CD4-positive, CD25-positive, alpha-beta regulatory T cell (primary cell): ENCODE data around the gene RNU6-9. TPM values are rescaled to one million over a fixed set of nuclear protein-coding genes. Genes with fewer than 3 reads are reported as not detected.

Experiments
- ATAC-seq, 2 donors: fragments of 150-1000 bp; cut with Tn5 transposase; one replicate each; pipeline ENCODE4 v1.10.0; 2021; ENCODE audit warnings: low read depth in 2 of 2, moderate number of reproducible peaks in 2 of 2, moderate library complexity in 1 of 2
- DNase-seq, 3 donors: peaks; one replicate each; pipeline versions ENCODE4 v3.0.0 to v3.0.0-alpha.2; 2012 to 2022; ENCODE audit warnings: mixed read lengths in 1 of 3
- H3K27ac ChIP-seq: one replicate; pipeline ENCODE4 v1.7.0; 2013; ENCODE audit warnings: mild to moderate bottlenecking, low read length; ENCODE audit not compliant: insufficient read depth, poor library complexity, severe bottlenecking
- H3K27me3 ChIP-seq: one replicate; pipeline ENCODE4 v1.7.0; 2013; ENCODE audit warnings: low read length; ENCODE audit not compliant: control insufficient read depth, insufficient read depth
- H3K36me3 ChIP-seq: one replicate; pipeline ENCODE4 v1.7.0; 2013; ENCODE audit warnings: mild to moderate bottlenecking, low read length, moderate library complexity; ENCODE audit not compliant: control insufficient read depth, insufficient read depth
- H3K4me1 ChIP-seq: 2 replicates; pipeline ENCODE4 v1.7.0; 2013; ENCODE audit warnings: mild to moderate bottlenecking, low read length; ENCODE audit not compliant: insufficient read depth, control insufficient read depth, poor library complexity, severe bottlenecking
- H3K4me3 ChIP-seq: one replicate; pipeline ENCODE4 v1.7.0; 2013; ENCODE audit warnings: low read depth, mild to moderate bottlenecking, low read length, moderate library complexity
- H3K9me3 ChIP-seq, 2 experiments: 1 replicate in 1 of 2; 2 replicates in 1 of 2; pipeline ENCODE4 v1.7.0; 2013; ENCODE audit warnings: low read length in 2 of 2, mild to moderate bottlenecking in 1 of 2, moderate library complexity in 1 of 2; ENCODE audit not compliant: control insufficient read depth in 2 of 2
- H3K27ac Mint-ChIP-seq, 3 donors: one replicate each; pipeline ENCODE4 v1.8.0; 2020 to 2022; ENCODE audit warnings: mild to moderate bottlenecking in 3 of 3, mixed read lengths in 3 of 3, moderate library complexity in 2 of 3
- H3K27me3 Mint-ChIP-seq: one replicate; pipeline ENCODE4 v1.8.0; 2022; ENCODE audit warnings: mild to moderate bottlenecking, mixed read lengths
- H3K36me3 Mint-ChIP-seq: one replicate; pipeline ENCODE4 v1.8.0; 2020; ENCODE audit warnings: mixed read lengths
- H3K4me1 Mint-ChIP-seq, 4 donors: one replicate each; pipeline ENCODE4 v1.8.0; 2020 to 2022; ENCODE audit warnings: mixed read lengths in 4 of 4, mild to moderate bottlenecking in 1 of 4
- H3K4me3 Mint-ChIP-seq, 4 donors: one replicate each; pipeline ENCODE4 v1.8.0; 2020 to 2022; ENCODE audit warnings: mild to moderate bottlenecking in 4 of 4, mixed read lengths in 4 of 4, moderate library complexity in 3 of 4
- H3K9me3 Mint-ChIP-seq, 7 donors: one replicate each; pipeline ENCODE4 v1.8.0; 2020 to 2022; ENCODE audit warnings: mixed read lengths in 7 of 7, mild to moderate bottlenecking in 3 of 7, moderate library complexity in 2 of 7
- polyA plus RNA-seq, 4 donors: library from polyadenylated mRNA; unstranded; fragments of 300-500 nt; fragmentation: Illumina TruSeq; gene quantifications; one replicate each; pipeline ENCODE4 v1.2.3, GENCODE V29; 2021
- total RNA-seq: library from RNA; stranded (reverse); gene quantifications from one replicate; pipeline ENCODE4 v1.2.3, GENCODE V29; 2022

RNU6-9 gene
- total and polyA plus RNA-seq, 5 donors from 2014 or later = not detected

DNA sequence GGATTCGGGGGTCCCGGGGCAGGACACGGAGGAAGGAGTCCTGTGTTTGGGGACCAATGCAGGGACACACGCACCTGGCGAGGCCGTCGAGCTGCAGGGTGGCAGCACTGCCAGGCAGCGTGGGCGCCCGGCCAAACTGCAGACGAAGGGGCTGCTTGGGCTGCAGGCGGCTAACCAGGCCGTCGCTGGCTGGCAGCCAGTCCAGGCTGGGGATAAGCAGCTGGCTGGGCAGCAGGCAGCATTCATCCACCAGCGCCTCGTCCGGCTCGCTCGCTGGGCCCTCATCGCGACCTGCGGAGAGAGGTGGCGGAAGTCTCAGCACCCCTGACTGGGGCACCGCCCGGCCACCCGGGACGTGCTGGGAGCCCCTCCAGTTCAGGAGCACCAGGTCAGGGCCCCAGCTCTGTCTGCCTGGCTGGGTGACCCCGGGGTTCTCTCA, 22.3 kb upstream of the RNU6-9 start:
- Mint-ChIP-seq H3K4me3 (no peak overlapping the region), H3K9me3 (peaks cover 0 to 3% (median 0%) of the 10 kb centered on the region in 7 donors), H3K27me3 (peaks cover 5% of the 10 kb centered on the region), H3K36me3 (peaks cover 11% of the 10 kb centered on the region), H3K27ac (no peak overlapping the region), H3K4me1 (peaks cover 0 to 24% (median 6%) of the 10 kb centered on the region in 4 donors)
- ATAC-seq = no peak
- no peaks in the 10 kb centered on the region for H3K27me3 ChIP-seq
- no peak for DNase-seq
- H3K9me3 ChIP-seq = no peaks in the 10 kb centered on the region
- H3K36me3 ChIP-seq = peaks cover 17% of the 10 kb centered on the region
- peaks cover 14% of the 10 kb centered on the region for H3K4me1 ChIP-seq
- H3K4me3 ChIP-seq = no peak overlapping the region
- H3K27ac ChIP-seq = no peak overlapping the region

DNA sequence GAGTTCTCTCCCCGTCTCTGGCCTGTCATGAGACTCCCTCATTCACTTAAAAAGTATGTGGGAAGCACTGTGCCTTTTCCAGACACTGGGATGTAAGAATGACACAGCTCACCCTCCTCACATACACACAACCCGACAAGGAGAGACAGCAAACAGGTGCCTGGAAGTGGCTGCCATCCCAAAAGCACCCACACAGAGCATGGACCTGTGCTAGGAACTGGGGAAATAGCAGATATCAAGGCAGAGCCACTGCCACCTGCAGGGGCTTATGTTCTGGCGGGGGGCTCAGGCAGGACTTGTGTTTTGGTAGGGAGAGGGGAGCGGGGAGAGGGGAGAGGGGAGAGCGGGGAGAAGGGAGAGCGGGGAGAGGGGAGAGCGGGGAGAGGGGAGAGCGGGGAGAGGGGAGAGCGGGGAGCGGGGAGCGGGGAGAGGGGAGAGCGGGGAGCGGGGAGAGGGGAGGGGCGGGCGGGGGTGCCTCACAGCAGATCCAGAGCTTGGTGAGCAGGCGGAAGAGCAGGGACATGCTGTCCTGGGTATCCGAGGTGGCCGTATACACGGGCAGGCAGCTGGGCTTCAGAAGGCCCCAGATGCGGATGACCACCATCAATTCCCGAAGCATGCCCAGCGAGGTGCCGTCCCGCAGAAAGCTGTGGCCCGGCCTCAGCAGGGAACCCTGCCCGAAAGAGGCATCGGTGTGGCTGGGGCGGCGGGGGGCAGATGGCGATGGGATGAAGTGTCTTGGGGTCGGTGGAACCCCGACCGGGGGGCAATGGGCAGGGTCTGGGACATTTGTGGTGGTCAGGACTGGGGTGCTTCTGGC, 21.6 kb upstream of the RNU6-9 start:
- Histone ChIP-seq H3K4me3 (no peak overlapping the region), H3K4me1 (peaks cover 14% of the 10 kb centered on the region), H3K36me3 (peaks cover 21% of the 10 kb centered on the region), H3K27me3 (no peaks in the 10 kb centered on the region), H3K9me3 (no peaks in the 10 kb centered on the region), H3K27ac (peak overlapping the region; percentile 70)
- peaks cover 5% of the 10 kb centered on the region for H3K27me3 Mint-ChIP-seq
- peak overlapping the region; percentile 83 to 96 (median 90) for H3K4me3 Mint-ChIP-seq
- ATAC-seq (no peak), DNase-seq (peak in 1 of 3 donors; percentile 38)
- peaks cover 15% of the 10 kb centered on the region for H3K36me3 Mint-ChIP-seq
- H3K27ac Mint-ChIP-seq = peak overlapping the region; percentile 92 to 94 (median 94)
- H3K9me3 Mint-ChIP-seq = peaks cover 0 to 3% (median 0%) of the 10 kb centered on the region in 7 donors
- peaks cover 0 to 25% (median 6%) of the 10 kb centered on the region in 4 donors for H3K4me1 Mint-ChIP-seq

DNA sequence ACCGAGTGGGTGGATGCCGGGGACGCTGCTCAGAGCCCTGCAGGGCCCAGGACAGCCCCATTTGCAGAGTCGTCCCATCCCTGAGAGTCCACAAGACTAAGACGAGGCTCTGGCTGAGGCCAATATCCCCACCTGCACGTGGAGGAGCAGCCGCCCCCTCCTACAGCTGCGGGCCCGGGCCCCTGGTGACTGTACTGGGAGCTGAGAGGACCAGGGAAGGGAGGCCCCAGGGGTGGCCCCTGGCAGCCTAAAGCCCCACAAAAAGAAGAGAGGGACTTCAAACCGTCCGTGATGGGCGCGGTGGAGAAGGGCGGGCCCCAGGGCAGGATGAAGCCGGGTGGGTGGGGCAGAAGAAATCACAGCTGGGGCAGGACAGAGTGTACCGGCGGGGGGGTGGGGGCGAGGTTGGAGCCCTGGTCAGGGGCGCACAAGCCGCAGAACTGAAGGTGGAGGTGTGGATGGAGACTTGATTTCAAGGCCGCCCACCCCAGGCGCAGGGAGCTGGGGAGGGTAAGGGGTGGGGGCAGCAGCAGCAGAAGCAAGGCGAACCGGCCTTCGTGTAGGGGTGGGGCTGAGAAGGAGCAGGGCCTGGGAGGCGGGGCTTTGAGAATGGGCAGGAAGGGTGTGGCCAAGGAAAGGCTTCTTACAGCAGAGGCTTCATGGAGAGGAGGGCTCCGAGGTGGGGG, 20.9 kb upstream of the RNU6-9 start:
- ATAC-seq (peak; percentile 76 to 77), DNase-seq (peak; percentile 69 to 93 (median 88))
- H3K27ac ChIP-seq = peak overlapping the region; percentile 70
- H3K4me1 Mint-ChIP-seq = peaks cover 0 to 24% (median 6%) of the 10 kb centered on the region in 4 donors
- H3K4me1 ChIP-seq = peaks cover 14% of the 10 kb centered on the region
- H3K27me3 ChIP-seq = no peaks in the 10 kb centered on the region
- peaks cover 25% of the 10 kb centered on the region for H3K36me3 ChIP-seq
- peak overlapping the region; percentile 92 to 94 (median 94) for H3K27ac Mint-ChIP-seq
- H3K4me3 Mint-ChIP-seq = peak overlapping the region; percentile 83 to 96 (median 90)
- H3K36me3 Mint-ChIP-seq = peaks cover 13% of the 10 kb centered on the region
- peaks cover 5% of the 10 kb centered on the region for H3K27me3 Mint-ChIP-seq
- no peak overlapping the region for H3K4me3 ChIP-seq
- peaks cover 0 to 3% (median 0%) of the 10 kb centered on the region in 7 donors for H3K9me3 Mint-ChIP-seq
- H3K9me3 ChIP-seq = no peaks in the 10 kb centered on the region

DNA sequence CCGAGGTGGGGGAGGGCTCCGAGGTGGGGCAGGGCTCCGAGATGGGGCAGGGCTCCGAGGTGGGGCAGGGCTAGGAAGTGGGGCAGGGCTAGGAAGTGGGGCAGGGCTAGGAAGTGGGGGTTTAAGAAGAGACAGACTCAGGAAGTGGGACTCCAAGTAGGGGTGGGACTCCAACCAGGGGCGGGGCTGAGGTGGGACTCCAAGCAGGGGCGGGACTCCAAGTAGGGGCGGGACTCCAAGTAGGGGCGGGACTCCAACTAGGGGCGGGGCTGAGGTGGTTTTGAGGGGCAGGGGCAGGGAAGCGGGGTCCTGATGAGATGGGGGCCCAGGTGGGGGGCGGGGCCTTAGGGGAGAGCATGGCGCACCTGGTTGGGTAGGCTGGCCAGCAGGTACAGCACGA, 20.2 kb upstream of the RNU6-9 start:
- ATAC-seq = peak; percentile 81 to 85
- peaks cover 25% of the 10 kb centered on the region for H3K36me3 ChIP-seq
- peaks cover 5% of the 10 kb centered on the region for H3K27me3 Mint-ChIP-seq
- H3K27ac ChIP-seq = peak overlapping the region; percentile 33
- H3K4me3 ChIP-seq = no peak overlapping the region
- H3K4me3 Mint-ChIP-seq = peak overlapping the region in 2 of 4 donors; percentile 16 to 91
- no peaks in the 10 kb centered on the region for H3K9me3 ChIP-seq
- H3K27me3 ChIP-seq = no peaks in the 10 kb centered on the region
- DNase-seq = peak; percentile 55 to 94 (median 80)
- H3K36me3 Mint-ChIP-seq = peaks cover 11% of the 10 kb centered on the region
- peaks cover 0 to 3% (median 0%) of the 10 kb centered on the region in 7 donors for H3K9me3 Mint-ChIP-seq
- H3K27ac Mint-ChIP-seq = peak overlapping the region in 1 of 3 donors; percentile 92
- H3K4me1 ChIP-seq = peaks cover 14% of the 10 kb centered on the region
- peaks cover 0 to 21% (median 6%) of the 10 kb centered on the region in 4 donors for H3K4me1 Mint-ChIP-seq

DNA sequence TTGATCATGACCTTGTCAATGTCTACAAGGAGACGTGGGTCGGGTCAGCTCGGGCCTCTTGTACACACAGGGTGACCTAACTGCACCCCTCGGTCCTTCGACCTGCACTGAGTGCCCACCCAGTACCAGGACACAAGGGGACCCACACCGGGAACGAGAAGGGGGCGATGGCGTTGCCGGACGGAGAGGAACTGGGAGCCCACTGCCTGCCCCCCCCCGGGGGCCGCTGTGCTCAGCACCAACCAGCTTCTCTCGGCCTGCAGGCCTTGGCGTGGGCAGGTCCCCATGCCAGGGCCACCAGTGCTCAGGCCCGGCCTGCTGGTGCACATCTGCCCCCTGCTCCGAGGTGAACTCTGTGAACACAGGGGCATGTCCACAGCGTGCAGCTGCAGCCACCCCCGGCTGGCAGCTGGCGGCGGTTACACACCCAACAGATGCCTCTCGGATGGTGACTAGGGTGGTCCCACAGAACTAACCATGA, 19.7 kb upstream of the RNU6-9 start:
- H3K27me3 Mint-ChIP-seq = peaks cover 5% of the 10 kb centered on the region
- Histone ChIP-seq H3K4me3 (no peak overlapping the region), H3K36me3 (peaks cover 25% of the 10 kb centered on the region), H3K27me3 (no peaks in the 10 kb centered on the region), H3K4me1 (peaks cover 14% of the 10 kb centered on the region), H3K9me3 (no peaks in the 10 kb centered on the region), H3K27ac (peak overlapping the region; percentile 33)
- peaks cover 0 to 21% (median 6%) of the 10 kb centered on the region in 4 donors for H3K4me1 Mint-ChIP-seq
- peaks cover 0 to 3% (median 0%) of the 10 kb centered on the region in 7 donors for H3K9me3 Mint-ChIP-seq
- no peak for ATAC-seq
- no peak overlapping the region for H3K27ac Mint-ChIP-seq
- H3K36me3 Mint-ChIP-seq = peaks cover 11% of the 10 kb centered on the region
- no peak for DNase-seq
- H3K4me3 Mint-ChIP-seq = peak overlapping the region in 1 of 4 donors; percentile 13

DNA sequence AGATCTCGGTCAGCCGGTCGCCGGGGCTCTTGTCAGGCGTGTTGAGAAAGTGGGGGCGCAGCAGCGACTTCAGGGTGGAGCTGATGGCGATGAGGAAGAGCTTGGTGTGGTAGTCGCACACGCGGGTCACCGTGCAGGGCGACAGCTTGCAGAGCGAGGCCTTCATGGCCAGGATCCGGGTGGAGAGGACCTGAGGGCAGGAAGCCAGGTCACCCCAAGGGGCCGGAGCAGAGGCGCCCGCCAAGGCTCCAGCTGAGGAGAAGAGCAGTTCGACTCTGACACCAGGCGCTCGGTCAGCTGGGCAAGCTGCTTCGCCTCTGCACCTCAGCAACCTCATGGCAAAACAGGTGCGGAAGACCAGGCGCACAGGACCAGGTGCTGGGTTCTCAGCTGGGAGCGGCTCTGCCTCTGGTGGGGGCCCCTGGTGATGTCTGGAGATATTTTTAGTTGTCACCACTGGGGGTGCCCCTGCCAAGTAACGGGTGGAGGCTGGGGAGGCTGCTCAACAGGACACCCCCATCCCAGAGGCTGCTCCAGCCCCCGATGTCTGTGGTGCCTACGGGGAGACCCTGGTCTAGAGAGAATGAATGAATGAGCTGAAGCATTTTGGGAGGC, 17.9 kb upstream of the RNU6-9 start:
- no peak overlapping the region for H3K27ac ChIP-seq
- H3K4me1 ChIP-seq = peaks cover 14% of the 10 kb centered on the region
- H3K27ac Mint-ChIP-seq = peak overlapping the region in 1 of 3 donors; percentile 38

DNA sequence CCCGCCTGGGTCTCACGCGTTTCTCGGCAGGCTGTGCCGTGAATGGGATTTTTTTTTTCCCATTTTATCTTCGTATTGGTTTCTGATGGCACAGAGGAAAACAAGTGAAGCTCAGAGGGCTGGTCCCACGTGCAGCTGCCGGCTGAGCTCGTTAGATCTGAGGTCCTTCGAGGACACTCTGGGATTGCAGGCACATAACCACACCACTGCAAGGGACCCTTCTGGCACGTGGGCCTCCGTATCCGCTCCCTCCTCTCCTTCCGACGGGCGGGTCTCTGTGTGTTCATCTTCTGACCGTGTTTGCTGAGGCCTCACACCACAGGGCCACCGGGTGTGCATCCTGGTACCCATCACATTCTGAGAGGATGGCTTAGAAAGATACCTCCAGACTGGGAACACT, 17.2 kb upstream of the RNU6-9 start:
- Histone ChIP-seq H3K27me3 (no peaks in the 10 kb centered on the region), H3K9me3 (no peaks in the 10 kb centered on the region), H3K27ac (no peak overlapping the region), H3K36me3 (peaks cover 18% of the 10 kb centered on the region), H3K4me1 (peaks cover 14% of the 10 kb centered on the region), H3K4me3 (no peak overlapping the region)
- Mint-ChIP-seq H3K27me3 (peaks cover 5% of the 10 kb centered on the region), H3K9me3 (peaks cover 0 to 3% (median 0%) of the 10 kb centered on the region in 7 donors), H3K4me1 (peaks cover 0 to 17% (median 3%) of the 10 kb centered on the region in 4 donors), H3K4me3 (no peak overlapping the region), H3K27ac (peak overlapping the region in 1 of 3 donors; percentile 54), H3K36me3 (peaks cover 4% of the 10 kb centered on the region)
- no peak for ATAC-seq
- no peak for DNase-seq

More for the DNA sequence above, 17.9 kb upstream of the RNU6-9 start:
- no peak overlapping the region for H3K4me3 Mint-ChIP-seq
- Histone ChIP-seq H3K27me3 (no peaks in the 10 kb centered on the region), H3K9me3 (no peaks in the 10 kb centered on the region), H3K4me3 (no peak overlapping the region), H3K36me3 (peaks cover 16% of the 10 kb centered on the region)
- ATAC-seq = no peak
- no peak for DNase-seq
- peaks cover 0 to 3% (median 0%) of the 10 kb centered on the region in 7 donors for H3K9me3 Mint-ChIP-seq
- H3K4me1 Mint-ChIP-seq = peaks cover 0 to 19% (median 3%) of the 10 kb centered on the region in 4 donors
- H3K27me3 Mint-ChIP-seq = peaks cover 5% of the 10 kb centered on the region
- H3K36me3 Mint-ChIP-seq = peaks cover 5% of the 10 kb centered on the region
